GM12892 (cell line): ENCODE data around the gene GTPBP4.
A peak's percentile ranks its signal among the peaks of the same experiment; 100 is the strongest.

Experiments
- POLR2AphosphoS5 ChIP-seq: IDR thresholded peaks from 2 replicates; pipeline ENCODE4 v1.6.1; 2011; ENCODE audit warnings: low read depth, low read length, control low read depth
- TAF1 ChIP-seq: IDR thresholded peaks from 2 replicates; pipeline ENCODE4 v1.6.1; 2011; ENCODE audit warnings: low read depth, mild to moderate bottlenecking, control low read depth, low read length, borderline replicate concordance

- TF ChIP-seq TAF1 (no peak), POLR2AphosphoS5 (0 out of 2 replicates have a peak, but pooled peaks have one; percentile 30)
Measured at GRCh38 chr10:1043532-1043995, 55.3 kb downstream of the GTPBP4 start.
